Measurements from ENCODE around the gene FGF3.
A peak's percentile ranks its signal among the peaks of the same experiment; 100 is the strongest.

FGF3 gene

DNA sequence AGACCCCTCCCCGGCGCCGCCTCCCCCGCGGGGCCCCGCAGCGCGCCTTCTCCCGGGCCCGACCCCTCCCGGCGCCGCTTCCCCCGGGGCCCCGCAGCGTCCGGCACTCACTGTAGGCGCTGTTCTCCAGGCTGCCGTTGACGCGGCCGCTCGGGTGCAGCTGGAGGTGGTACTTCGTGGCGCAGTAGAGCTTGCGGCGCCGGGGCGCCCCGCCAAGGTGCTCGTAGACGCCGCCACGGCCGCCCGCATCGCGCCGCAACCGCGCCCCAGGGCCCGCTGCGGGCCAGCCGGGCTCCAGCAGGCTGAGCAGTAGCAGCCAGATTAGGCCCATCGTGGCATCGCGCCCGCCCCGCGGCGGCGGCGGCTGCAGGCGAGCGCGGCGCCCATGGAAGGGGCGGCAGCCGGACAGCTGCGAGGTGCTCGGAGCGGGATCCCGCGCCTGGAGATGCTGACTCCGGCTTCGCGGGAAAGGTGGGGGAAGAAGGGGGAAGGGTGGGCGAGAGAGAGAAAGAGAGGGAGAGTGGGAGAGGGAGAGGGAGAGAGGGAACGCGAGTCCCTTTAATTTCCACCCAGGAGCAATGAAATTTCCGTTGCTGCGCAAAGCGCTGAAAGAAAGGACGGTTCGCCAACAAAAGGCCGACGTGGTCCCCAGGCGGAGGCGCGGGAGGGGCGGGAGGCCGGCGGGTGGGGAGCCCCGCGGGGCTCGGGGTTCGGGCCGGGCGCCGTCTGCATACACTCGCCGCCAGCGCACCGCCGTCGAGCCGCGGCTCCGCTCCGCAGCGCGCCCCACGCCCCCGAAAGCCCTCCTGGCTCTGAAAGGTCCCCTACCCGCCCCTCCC is at the start of gene FGF3:
Gene FGF3 (minus strand): TSS at position 814 of the 839 bp plus-strand sequence. CDS start 483 bp downstream, at position 331.
- no peak for DNase-seq

DNA sequence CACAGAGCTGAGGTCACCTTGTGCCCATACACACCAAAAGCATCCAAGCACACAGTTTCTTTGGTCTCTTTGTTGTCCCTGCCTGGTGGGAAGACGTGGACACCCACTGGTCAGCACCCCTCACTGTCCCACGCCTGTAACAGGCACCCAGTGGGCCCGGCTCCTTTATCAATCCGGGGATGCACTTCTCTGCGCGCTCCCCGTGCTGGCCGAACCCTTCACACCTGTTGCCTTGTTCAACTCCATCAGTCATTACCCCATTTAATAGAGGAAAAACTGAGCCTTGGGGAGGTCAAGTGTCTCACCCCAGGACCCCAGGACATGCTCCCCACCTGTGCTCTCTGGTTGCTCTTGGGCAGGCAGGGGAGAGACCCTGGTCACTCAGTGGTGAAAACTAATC is 49.7 kb upstream of the FGF3 start:
- DNase-seq = no peak

DNA sequence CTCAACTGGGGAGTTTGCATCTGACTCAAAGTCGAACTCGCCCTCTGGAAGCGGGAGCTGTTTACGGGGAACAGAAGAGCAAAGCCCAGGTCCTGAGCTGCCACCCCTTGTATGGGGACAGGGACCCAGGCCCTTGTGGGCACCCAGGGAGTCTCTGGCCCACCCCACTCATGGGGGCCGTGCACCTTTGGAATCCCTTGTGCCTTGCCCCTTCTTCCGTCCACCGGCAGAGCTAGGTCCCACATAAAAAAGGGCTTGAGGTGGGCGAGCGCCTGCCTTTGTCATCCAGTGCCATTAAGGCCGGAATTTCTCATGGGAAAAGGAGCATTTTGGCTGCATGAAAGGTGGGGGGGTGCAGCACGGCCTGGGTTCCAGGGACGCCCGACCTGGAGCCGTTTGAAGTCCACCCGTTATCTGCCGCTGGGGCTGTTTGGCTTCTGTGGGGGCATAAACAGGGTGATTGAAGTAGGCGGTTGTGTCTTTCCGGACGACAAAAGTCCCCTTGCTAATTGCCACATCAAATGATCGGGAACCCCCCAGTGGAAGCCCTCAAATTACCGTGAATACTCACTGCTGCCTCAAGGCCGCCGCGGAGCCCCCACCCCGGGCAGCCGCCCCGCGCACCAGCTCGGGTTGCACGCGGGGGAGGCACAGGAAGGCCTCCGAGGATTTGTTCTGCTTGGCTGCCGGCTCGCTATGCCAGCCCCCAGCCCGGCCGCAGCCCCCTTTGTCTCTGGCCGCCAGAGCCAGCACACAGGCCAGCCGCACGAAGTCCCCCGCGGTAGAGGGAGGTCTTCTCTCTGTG is 49.0 kb upstream of the FGF3 start:
- no peak for DNase-seq

DNA sequence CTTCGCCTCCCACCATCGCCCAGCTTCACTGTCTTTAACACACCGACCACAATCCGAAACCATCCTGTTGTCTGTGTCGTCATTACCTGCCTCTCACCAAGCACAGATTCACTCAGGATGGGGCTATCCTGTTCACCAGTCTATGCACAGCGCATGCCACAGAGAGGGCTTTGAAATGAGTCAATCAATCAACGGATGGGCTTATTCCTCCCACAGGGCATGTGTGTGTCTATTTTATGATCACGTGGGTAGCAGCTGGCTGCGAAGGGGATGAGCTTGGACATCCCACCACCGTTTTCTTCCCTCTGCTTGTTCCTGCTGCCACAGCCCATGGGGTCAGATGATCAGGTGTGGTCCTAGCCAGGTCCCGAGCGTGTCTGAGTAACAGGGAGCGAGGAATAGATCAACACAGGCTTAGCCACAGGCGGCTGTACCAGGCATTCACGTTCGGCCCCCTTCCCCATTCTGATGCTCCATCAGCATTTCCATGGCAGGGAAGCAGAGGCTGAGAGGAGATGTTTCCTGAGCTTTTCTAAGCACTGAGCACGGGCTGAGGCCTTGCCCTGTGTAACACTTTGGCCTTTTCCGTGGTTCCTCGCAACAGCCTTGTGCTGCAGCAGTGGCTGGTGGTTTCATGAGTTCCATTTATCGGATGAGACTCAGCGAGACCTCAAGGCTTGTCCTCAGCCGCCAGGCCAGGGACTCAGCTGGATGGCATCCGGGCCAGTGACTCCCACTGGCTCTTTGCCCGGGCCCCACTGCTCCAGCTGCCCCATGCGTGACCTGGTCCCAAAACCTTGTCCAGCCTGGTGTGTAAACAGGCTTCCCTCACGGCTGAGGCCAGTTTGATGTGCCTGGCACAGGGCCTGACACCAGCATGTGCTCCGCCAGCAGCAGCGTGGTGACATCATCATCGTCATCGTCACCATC is 48.1 kb upstream of the FGF3 start:
- DNase-seq = peak; percentile 2

DNA sequence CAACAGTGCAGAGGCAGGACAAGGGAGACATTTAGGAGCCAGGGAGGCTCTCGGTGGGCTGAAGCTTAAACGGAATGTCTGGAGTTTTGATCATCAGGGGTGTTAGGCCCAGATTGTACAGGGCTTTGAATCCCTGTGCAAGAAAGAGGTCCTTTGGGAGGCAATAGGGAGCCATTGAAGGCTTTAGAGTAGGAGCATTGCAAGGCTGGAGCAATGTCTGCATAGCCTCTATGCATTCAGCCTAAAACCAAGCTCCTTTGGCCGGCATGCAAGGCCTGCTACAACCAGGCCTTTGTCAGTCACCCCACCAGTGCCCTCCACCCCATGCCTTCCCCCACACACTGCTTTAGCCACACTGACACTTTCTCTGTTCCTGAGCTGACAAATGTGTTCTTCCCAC is 47.4 kb upstream of the FGF3 start:
- no peak for DNase-seq

DNA sequence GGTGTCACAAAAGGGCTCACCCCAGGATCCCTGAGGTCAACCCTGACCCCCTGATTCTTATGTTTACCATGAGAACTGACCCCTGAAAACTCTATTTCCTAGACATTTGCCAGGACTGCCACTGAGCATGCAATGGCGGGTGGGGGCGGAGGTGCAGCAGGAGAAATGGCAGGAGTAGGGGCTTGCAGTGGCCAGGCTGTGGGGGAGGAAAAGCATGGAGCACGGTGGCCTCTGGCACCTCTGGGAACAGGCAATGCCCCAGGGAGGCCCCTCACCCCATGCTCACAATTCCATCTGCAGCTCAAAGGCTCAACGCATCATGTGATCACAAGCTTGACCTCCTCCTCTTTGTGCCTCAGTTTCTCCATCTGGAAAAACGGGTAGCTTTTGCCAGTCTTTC is 46.5 kb upstream of the FGF3 start:
- no peak for DNase-seq

DNA sequence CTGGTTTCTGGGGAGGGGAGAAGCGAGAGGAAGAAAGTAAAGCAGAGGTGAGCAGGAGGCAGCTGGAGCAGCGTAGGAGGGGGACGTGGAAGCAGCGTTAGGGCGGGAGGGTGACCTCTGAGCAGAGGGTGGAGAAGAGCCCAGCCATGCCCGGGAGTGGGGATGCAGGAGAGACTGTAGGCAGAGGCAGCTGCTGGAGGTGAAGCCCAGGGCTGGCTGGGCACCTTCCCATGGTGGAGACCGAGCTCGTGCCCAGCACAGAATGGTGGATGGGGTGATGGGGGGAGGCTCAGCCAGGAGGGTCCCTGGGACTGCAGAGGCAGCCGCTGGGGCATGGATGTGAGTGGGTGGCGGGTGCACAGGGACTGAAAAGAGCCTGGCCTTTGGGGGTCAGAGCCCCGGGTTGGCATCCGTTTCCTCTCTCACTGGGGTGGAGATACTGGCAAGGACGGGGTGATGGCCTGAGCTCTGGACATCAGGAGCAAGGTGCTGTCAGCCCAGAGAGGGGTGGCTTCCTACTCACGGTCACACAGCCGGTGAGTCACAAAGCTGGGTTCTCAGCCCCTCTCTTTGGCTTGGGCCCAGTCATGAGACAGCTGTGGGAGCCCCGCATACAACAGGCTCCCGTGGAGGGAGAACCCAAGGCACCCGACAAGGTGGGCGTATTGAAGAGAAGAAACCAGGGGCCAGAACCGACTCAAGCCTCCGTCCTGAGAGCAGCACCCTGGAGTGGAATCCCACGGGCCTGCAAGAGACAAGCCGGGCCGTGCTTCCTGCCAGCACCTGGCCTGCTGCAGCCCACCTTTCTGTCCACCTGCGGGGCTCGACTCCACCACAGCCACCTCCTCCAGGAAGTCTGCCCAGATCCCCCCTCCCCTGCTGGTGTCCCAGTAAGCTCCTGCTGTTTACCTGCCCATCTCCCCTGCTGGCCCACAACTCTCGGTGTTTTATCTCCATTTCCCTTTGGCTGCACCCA is 45.8 kb upstream of the FGF3 start:
- no peak for DNase-seq

DNA sequence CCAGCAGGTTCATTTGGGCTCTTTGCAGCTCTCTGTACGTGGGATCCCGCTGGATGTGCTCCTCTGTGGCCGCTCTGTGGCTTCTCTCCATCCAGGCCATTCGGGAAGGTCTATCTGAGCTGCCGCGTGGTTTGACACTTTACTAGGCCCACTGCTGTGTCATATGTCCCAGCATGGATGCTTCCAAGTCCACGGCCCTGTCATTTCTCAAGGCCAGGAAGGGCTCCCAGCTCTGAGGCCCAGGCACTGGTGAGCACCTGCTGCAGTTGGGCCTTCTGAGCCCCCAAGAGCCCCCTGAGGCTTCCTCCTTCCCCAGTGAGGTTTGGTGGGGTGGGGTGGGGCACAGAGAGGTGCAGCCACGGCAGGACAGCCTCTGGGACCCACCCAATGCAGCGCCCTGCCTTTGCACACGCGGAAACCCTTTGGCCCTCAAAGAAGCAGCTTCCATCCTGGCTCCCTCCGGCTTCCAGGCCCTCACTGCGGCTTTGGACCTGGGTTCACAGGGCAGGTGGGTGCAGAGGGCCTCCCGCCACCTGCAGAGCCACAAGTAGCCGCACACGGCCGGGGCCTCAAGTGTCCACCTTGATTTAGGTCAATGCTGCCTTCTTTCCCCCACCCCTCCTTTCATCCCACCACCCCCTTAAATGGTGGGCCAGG is 44.5 kb upstream of the FGF3 start:
- no peak for DNase-seq

DNA sequence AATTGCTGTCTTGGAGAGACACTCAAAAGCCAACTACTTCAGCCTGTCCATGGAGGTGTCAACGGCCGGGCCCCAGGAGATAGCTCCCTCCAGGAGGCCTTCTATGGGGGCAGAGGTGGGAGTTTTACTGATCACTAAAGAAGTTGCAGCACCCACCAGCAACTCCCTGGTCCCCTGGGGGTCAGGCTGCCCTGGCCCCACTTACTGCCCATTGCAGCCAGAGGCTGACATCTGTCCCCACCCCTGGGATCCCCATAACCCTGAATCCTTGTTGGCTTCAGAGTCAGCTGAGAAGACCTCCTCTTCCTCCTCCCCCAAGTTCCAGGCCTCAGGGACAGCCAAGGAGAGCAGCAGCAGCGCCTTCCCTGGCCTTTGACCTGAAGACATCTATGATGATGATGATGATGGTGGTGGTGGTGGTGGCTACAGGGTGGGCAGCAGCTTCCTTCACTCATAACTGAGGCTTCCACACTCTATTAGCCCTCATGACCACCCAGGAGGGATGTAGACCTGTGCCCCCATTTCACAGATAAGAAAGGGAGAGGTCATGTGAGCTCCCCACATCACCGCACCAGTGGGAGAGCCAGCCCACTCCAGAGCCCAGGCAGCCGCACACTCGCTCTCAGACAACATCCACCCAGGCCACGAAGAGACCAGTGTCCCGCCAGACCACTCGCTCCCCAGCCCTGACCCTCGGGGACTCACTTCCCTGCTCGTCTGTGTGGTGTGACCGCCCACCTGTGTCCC is 43.8 kb upstream of the FGF3 start:
- no peak for DNase-seq

DNA sequence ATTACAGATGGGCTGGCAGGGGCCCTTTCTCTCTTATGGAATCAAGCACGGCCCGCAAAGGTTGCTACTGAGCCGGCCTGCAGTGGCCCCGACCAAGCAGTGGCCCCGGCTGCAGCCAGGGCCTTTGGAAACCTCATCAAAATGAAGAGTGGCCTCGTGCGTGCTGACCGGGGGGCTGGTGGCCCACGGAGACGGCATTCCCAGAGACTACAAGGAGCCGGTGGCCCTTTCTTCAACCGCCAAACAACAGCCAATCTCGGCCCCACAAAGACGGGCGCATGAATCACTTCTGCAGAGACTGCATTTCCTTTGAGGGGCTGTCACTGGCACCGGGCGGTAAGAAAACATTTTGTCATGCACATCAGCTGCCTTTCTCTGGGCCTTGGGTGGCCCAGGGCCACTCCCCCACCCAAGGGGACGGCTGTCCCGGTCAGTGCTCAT is 43.1 kb upstream of the FGF3 start:
- no peak for DNase-seq

DNA sequence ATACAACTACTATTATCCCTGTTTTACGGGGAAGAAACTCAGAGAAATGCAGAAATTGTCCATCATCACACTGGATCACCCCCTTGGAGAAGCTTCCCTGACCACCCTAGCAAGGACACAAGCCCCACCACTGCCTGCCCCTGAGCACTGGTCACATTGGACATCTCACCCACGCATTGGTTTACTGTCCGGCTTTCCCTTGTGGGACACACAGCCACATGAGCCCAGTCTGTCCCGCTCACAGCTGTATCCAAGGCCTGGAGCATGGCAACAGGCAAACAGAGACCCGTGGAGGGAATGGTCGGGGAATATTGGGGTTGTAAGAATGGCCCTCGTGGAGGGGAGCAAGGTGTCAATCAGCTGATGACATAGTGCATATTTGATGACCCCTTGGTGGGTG is 42.7 kb upstream of the FGF3 start:
- no peak for DNase-seq

DNA sequence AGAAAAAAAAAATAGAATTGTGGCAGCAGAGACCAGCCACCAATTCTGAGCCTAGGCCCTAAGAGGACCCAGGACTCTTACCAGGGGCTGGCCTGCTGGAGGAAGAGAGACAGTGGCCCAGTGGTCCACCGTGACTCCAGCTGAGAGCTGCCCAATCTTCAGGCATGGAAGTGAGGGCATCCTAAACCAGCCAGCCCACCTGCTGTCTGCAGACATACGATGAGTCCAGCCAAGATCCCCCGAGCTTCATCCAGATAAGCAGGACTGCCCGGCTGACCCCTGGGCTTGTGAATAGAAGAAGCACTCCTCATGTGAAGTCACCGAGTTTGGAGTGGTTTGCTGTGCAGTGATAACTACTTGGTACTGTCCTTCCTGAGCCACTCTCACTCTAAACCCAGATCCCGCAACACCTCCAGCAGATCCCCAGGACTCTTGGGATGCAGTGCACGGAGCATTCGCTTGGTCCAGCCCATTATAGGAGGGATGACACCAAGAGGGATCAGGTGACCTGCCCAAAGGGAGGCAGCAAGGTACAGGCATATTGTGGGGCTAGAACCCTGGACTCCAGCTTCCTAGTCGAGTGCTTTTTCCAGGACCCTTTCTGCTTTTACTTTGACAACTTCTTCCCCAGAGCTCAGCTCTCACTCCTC is 41.7 kb upstream of the FGF3 start:
- DNase-seq = no peak

DNA sequence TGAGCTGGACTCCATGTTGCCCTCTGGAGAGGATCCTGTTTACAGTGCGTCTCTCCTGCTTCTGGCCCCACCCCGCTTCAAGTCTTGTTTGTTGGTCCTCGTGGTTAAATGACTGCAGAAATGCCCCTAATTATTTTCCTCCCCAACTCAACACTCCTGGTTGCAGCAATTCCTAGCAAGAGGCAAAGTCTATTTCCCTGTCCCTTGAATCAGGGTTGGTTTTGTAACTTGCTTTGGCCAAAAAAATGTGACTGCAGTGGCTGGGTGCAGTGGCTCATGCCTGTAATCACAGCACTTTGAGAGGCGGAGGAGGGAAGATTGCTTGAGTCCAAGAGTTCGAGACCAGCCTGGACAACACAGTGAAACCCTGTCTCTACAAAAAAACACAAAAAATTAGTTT is 41.0 kb upstream of the FGF3 start:
- DNase-seq = no peak

DNA sequence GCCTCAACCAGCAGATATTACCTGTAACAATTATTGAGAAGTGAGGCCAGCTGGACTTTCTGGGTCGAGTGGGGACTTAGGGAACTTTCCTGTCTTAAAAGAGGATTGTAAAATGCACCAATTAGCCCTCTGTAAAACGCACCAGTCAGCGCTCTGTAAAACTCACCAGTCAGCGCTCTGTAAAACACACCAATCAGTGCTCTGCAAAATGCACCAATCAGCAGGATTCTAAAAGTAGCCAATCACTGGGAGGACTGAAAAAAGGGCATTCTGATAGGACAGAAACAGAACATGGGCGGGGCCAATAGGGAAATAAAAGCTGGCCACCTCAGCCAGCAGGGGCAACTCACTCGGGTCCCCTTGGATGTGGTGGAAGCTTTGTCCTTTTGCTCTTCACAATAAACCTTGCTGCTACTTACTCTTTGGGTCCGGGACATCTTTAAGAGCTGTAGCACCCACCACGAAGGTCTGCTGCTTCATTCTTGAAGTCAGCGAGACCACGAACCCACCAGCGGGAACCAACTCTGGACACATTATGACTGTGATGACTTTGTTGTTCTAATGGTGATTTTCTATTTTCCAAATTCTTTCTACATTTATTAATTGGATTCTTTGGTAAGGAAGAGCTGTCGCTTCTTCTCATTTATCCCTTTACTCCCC is 40.2 kb upstream of the FGF3 start:
- no peak for DNase-seq

DNA sequence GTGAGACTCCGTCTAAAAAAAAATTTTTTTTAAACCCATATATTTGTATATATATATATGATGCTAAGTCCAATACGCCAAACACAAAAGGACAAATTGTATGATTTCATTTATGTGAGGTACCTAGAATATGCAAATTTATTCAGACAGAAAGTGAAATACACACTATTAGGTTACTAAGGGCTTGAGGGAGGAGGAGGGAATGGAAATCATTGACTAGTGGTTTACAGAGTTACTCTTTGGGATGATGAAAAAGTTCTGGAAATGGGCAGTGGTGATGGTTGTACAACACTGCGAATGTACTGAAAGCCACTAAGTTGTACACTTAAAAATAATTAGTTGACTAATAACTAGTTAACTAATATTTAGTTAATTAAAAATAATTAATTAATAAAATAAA is 36.2 kb upstream of the FGF3 start:
- DNase-seq = no peak

DNA sequence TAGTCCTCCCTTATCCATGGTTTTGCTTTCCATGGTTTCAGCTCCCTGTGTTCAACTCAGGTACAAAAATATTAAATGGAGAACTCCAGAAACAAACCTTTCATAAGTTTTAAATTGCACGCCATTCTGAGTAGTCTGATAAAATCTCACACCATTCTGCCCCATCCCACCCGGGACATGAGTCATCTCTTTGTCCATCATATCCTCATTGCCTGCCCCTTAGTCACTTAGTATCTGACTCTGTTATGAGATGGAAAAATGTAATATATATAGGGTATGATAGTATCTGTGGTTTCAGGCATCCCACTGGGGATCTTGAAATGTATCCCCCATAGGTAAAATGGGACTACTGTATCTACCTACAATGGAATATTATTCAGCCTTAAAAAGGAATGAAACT is 35.5 kb upstream of the FGF3 start:
- no peak for DNase-seq

DNA sequence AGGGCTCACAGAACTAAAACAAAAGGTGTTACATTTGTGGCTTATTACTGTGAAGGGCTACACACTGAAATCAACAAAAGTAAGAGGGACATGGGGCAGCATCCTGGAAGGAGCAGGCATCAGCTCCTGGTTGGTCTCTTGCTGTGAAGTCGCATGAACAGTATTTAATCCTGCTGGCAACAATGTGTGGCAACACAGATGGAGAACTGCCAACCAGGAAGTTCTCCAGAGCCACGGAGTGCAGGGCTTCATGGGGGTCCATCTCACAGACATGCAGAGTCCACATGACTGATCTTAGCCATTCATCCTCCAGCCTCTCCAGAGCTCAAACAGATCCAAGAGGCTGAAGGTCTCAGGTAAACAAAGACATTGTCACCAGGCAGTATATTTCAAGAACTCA is 32.8 kb upstream of the FGF3 start:
- no peak for DNase-seq

DNA sequence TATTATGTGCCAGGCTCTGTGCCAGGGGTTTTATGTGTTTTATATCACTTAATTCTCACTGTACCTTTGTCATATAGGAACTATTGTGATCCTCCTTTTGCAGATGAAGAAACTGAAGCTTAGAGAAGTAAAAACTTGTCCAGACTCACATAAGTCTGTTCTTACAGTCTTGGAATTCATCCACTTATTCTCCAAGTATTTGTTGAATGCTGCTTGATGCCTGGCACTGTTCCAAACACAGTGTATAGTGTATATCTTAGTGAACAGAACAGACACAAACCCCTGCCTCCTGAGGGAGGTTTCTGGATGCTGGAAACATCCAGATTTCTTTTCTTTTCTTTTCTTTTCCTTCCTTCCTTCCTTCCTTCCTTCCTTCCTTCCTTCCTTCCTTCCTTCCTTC is 29.0 kb upstream of the FGF3 start:
- no peak for DNase-seq

DNA sequence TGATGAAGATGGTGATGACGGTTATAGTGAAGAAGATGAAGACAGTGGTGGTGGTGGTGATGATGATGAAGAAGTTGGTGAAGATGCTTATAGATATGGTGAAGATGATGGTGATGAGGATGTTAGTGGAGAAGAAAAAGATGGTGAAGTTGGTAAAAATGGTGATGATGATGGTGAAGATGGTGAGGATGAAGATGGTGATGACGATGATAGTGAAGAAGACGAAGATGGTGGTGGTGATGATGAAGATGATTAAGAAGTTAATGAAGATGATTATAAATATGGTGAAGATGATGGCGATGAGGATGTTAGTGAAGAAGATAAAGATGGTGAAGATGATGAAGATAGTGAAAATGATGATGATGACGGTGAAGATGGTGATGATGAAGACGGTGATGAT is 25.2 kb upstream of the FGF3 start:
- no peak for DNase-seq

DNA sequence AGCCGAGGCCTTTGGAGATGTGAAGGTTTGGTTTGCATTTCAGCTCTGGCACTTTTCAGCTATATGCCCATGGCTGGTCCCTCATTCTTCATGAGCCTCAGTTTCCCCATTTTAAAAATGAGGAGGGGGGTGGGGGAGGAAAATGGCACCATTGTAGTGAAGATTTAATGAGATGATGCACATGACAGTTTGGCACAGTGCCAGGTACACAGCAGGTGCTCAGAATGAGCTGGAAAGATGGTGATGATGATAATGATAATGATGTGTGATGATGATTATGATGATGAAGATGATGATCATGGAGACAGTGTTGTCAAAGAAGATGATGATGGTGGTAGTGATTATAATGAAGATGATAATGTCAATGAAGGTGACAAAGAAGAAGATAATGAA is 24.3 kb upstream of the FGF3 start:
- no peak for DNase-seq

Measured in NCI-H82 (cell line).